Esophagus muscularis mucosa (tissue), 4 donors: ENCODE measurements around the gene GORAB.

Experiments used
- CTCF ChIP-seq, 3 experiments: fragments of 200-600 bp in 2 of 3; fragments of 450-650 bp in 1 of 3; sonication (generic) in 2 of 3; IDR thresholded peaks; one replicate each; pipeline ENCODE4 v1.5.1; 2017 to 2019; ENCODE audit warnings: antibody characterized with exemption in 3 of 3, mild to moderate bottlenecking in 2 of 3, moderate library complexity in 1 of 3
- EP300 ChIP-seq: sonication (generic); formaldehyde crosslinking; IDR thresholded peaks from one replicate; pipeline ENCODE4 v1.6.1; 2017; ENCODE audit warnings: antibody characterized with exemption
- POLR2A ChIP-seq: fragments of 450-650 bp; IDR thresholded peaks from one replicate; pipeline ENCODE4 v1.6.1; 2017; ENCODE audit warnings: antibody characterized with exemption, moderate library complexity, mild to moderate bottlenecking, low read depth

- TF ChIP-seq POLR2A (no peak), CTCF (IDR thresholded peaks at IDR 0.05) (no peak), EP300 (no peak)
Measured at GRCh38 chr1:170598618-170599017, 66.7 kb downstream of the GORAB start.
